Uterus (tissue), 2 donors: Measurements from ENCODE around the gene EFCAB14.

Experiments
- CTCF ChIP-seq, 4 experiments: fragments of 200-600 bp in 2 of 4; fragments of 450-650 bp in 2 of 4; sonication (generic) in 2 of 4; IDR thresholded peaks; one replicate each; pipeline ENCODE4 v1.5.1; 2016 to 2019; ENCODE audit warnings: antibody characterized with exemption in 4 of 4, mild to moderate bottlenecking in 2 of 4, moderate library complexity in 1 of 4
- POLR2A ChIP-seq, 2 donors: fragments of 450-650 bp; IDR thresholded peaks; one replicate each; pipeline ENCODE4 v1.6.1; 2016; ENCODE audit warnings: antibody characterized with exemption in 2 of 2, mild to moderate bottlenecking in 1 of 2, moderate library complexity in 1 of 2

GRCh38 chr1:46687093-46687659 is 31.7 kb downstream of the EFCAB14 start:
- TF ChIP-seq CTCF (IDR thresholded peaks at IDR 0.05) (no peak), POLR2A (IDR thresholded peaks at IDR 0.05) (no peak)
